GM19238 (cell line): ENCODE measurements around the gene PUSL1.

Experiments
- DNase-seq: peaks from one replicate; pipeline ENCODE4 v3.0.0; 2011; ENCODE audit warnings: low spot score; ENCODE audit not compliant: insufficient read length

The PUSL1 gene

GRCh38 chr1:1324084-1324523, 15.7 kb downstream of the PUSL1 start:
- DNase-seq, result no peak

DNA sequence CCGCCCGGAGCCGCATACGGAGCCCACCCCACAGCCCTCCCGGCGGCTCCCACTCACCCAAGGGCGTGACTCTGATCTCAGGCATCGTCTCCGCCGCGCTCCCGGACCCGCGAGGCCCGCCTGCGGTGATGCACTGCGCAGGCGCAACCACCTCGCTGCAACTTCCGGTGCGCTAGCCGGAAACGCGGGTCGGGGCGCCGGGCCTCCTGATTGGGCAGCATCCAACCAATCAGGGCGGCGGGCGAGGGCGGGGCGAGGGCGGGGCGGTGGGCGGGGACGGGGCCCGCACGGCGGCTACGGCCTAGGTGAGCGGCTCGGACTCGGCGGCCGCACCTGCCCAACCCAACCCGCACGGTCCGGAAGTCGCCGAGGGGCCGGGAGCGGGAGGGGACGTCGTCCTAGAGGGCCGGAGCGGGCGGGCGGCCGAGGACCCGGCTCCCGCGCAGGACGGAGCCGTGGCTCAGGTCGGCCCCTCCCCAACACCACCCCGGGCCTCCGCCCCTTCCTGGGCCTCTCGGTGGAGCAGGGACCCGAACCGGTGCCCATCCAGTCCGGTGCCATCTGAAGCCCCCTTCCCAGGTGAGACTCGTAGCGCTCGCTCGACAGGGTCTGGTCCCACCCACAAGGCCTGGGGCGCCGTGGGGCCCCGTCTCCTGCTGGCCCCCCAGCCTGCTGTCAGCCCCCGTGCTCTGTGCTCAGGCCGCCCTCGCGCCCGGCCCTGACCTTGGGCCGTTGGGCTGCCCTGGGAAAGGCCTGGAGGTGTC, 16.3 kb downstream of the PUSL1 start, which contains the start of the genes CPTP and INTS11:
Gene CPTP (plus strand): TSS at position 279 of the 764 bp plus-strand sequence. CDS start 2,109 bp downstream, outside the sequence.
Gene INTS11 (minus strand): TSS at position 137 of the 764 bp plus-strand sequence. CDS start 52 bp downstream, at position 85.
- peak; percentile 99 for DNase-seq

GRCh38 chr1:1325288-1326074, 17.1 kb downstream of the PUSL1 start:
- DNase-seq, result no peak

DNA sequence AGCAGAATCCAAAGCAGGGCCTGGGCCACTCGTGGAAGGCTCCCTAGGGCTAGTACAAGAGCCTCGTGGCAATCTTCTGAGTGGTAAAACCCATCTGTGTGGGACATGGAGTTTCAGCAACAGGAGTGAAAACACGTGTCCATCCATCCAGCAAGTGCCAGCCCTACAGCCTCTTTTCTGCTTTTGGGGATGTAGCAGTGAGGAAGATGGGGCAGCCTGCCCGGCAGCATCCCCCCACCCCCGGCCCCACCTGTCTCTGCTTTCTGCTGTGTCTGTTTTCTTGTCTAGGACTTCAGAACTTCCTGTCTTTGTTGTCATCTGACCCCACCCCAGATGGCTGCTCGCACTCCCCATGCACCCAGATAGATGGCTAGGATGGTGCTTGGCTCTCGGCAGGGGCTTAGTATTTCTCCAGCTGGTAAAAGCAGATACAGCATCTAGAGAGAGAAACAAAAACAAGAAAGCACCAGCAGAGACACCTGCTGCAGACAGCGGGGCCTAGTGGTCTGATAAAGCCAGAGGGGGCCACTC, 17.7 kb downstream of the PUSL1 start:
- no peak for DNase-seq

GRCh38 chr1:1327291-1327690, 18.9 kb downstream of the PUSL1 start:
- DNase-seq, result no peak

- no peak for DNase-seq
These were observed 19.9 kb downstream of the PUSL1 start for GRCh38 chr1:1328254-1328653.

GRCh38 chr1:1329304-1330210, 21.2 kb downstream of the PUSL1 start:
- no peak for DNase-seq

- DNase-seq, result no peak
These were observed 22.1 kb downstream of the PUSL1 start for GRCh38 chr1:1330366-1331067.

DNA sequence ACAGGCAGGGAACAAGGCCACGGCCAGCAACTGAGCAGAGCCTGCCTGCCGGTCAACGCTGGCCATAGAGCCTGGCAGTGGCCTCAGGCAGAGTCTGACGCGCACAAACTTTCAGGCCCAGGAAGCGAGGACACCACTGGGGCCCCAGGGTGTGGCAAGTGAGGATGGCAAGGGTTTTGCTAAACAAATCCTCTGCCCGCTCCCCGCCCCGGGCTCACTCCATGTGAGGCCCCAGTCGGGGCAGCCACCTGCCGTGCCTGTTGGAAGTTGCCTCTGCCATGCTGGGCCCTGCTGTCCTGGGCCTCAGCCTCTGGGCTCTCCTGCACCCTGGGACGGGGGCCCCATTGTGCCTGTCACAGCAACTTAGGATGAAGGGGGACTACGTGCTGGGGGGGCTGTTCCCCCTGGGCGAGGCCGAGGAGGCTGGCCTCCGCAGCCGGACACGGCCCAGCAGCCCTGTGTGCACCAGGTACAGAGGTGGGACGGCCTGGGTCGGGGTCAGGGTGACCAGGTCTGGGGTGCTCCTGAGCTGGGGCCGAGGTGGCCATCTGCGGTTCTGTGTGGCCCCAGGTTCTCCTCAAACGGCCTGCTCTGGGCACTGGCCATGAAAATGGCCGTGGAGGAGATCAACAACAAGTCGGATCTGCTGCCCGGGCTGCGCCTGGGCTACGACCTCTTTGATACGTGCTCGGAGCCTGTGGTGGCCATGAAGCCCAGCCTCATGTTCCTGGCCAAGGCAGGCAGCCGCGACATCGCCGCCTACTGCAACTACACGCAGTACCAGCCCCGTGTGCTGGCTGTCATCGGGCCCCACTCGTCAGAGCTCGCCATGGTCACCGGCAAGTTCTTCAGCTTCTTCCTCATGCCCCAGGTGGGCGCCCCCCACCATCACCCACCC, 22.9 kb downstream of the PUSL1 start, which contains the start of gene TAS1R3:
Gene TAS1R3 (plus strand): TSS at position 213 of the 898 bp plus-strand sequence. CDS start 66 bp downstream, at position 279.
- DNase-seq, result no peak

DNA sequence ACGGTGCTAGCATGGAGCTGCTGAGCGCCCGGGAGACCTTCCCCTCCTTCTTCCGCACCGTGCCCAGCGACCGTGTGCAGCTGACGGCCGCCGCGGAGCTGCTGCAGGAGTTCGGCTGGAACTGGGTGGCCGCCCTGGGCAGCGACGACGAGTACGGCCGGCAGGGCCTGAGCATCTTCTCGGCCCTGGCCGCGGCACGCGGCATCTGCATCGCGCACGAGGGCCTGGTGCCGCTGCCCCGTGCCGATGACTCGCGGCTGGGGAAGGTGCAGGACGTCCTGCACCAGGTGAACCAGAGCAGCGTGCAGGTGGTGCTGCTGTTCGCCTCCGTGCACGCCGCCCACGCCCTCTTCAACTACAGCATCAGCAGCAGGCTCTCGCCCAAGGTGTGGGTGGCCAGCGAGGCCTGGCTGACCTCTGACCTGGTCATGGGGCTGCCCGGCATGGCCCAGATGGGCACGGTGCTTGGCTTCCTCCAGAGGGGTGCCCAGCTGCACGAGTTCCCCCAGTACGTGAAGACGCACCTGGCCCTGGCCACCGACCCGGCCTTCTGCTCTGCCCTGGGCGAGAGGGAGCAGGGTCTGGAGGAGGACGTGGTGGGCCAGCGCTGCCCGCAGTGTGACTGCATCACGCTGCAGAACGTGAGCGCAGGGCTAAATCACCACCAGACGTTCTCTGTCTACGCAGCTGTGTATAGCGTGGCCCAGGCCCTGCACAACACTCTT, 23.8 kb downstream of the PUSL1 start:
- DNase-seq, result no peak

DNA sequence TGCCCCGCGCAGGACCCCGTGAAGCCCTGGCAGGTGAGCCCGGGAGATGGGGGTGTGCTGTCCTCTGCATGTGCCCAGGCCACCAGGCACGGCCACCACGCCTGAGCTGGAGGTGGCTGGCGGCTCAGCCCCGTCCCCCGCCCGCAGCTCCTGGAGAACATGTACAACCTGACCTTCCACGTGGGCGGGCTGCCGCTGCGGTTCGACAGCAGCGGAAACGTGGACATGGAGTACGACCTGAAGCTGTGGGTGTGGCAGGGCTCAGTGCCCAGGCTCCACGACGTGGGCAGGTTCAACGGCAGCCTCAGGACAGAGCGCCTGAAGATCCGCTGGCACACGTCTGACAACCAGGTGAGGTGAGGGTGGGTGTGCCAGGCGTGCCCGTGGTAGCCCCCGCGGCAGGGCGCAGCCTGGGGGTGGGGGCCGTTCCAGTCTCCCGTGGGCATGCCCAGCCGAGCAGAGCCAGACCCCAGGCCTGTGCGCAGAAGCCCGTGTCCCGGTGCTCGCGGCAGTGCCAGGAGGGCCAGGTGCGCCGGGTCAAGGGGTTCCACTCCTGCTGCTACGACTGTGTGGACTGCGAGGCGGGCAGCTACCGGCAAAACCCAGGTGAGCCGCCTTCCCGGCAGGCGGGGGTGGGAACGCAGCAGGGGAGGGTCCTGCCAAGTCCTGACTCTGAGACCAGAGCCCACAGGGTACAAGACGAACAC, 24.5 kb downstream of the PUSL1 start:
- no peak for DNase-seq

GRCh38 chr1:1333551-1334241, 25.3 kb downstream of the PUSL1 start:
- no peak for DNase-seq

DNA sequence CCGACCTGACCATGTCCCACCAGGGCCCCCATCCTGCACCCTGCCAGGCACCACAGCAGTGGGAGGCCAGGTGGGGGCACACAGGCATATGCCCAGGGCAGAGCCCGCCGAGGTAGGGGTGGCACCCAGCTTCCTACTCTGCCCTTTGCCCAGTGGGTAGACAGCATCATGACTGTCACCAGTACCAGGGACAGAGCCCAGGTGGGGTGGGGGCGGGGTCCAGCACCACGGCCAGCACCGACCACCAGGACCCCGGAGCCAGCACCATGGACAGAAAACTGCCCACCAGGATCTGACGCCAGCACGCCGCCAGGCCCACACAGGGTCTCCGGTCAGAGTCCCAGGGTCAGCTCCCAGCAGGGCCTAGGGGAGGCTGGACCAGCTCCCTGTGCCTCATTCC, 26.4 kb downstream of the PUSL1 start:
- DNase-seq, result no peak

GRCh38 chr1:1335283-1335682, 26.9 kb downstream of the PUSL1 start:
- no peak for DNase-seq

DNA sequence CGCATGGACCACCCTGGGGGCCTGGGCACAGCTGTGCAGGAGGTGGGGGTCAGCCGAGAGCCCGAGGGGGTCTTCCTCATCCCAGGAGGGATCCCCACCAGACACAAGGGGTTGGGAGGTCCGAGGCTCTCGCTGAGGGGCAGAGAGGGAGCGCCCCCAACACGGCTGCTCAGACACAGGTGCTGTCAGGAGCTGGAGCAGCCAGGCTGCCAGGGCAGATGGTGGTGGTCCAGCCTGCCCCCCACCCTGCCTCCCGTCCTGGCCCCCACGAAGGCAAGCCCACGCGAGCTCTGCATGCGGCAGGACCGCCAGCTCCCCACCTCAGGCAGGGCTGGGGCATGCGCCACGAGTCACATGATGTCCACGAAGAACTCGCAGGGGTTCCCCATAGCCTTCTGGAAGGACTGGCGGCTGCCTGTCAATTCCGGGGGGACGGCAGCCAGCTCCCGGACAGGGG, 27.4 kb downstream of the PUSL1 start:
- no peak for DNase-seq

DNA sequence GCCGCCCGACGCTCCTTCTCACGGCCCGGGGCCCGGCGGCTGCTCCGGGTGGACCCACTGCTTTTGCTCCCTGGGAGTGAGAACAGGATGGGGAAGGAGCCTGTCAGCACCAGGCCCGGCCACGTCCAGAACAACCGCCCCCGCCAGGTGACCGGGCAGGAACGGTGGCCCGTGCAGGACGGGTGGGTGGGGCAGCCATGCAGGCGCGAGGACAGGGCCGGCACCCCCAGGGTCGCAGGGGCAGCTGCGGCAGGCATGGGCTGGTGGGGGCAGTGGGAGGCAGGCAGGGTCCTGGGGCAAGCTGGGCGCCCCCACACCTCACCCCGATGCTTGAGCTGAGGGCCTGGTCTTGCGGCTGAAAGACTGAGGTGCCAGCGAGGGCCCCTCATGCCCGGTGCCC, 28.0 kb downstream of the PUSL1 start:
- no peak for DNase-seq
